MCF 10A (cell line): ENCODE results near the gene DUOXA2. TPM values are rescaled to one million over a fixed set of nuclear protein-coding genes. Genes with fewer than 3 reads are reported as not detected.

ENCODE experiments used
- BruUV-seq: library from RNA; stranded (reverse); fragments of 400-500 nt; replicated peaks from 2 replicates; lab custom pipeline; 2021; lab: Mats Ljungman, UMichigan
- CTCF ChIA-PET: fragments of 300-600 bp; sonication (Branson Sonifier 250); formaldehyde crosslinking; extraction: SDS; loops from one replicate; lab custom pipeline; 2021; ENCODE audit warnings: antibody characterized with exemption, inconsistent platforms; lab: Yijun Ruan, JAX
- POLR2A ChIA-PET: fragments of 300-600, 350-650 bp; sonication (Branson Sonifier 250); formaldehyde crosslinking; extraction: SDS; loops from one replicate; lab custom pipeline; 2020; ENCODE audit warnings: antibody characterized with exemption, inconsistent platforms; lab: Yijun Ruan, JAX
- DNase-seq: peaks from one replicate; pipeline ENCODE4 v3.0.0-alpha.2; 2018; ENCODE audit not compliant: unreplicated experiment
- H3K27ac Mint-ChIP-seq: one replicate; pipeline ENCODE4 v1.8.0; 2022; ENCODE audit warnings: mild to moderate bottlenecking, low read depth, mixed read lengths; ENCODE audit not compliant: unreplicated experiment
- H3K27me3 Mint-ChIP-seq: one replicate; pipeline ENCODE4 v1.8.0; 2022; ENCODE audit warnings: mixed read lengths; ENCODE audit not compliant: insufficient read depth, unreplicated experiment
- H3K36me3 Mint-ChIP-seq: one replicate; pipeline ENCODE4 v1.8.0; 2022; ENCODE audit warnings: mild to moderate bottlenecking, moderate library complexity, mixed read lengths; ENCODE audit not compliant: insufficient read depth, unreplicated experiment
- H3K4me1 Mint-ChIP-seq: one replicate; pipeline ENCODE4 v1.8.0; 2022; ENCODE audit warnings: mixed read lengths; ENCODE audit not compliant: insufficient read depth, unreplicated experiment
- H3K4me3 Mint-ChIP-seq: one replicate; pipeline ENCODE4 v1.8.0; 2022; ENCODE audit warnings: mild to moderate bottlenecking, moderate library complexity, mixed read lengths; ENCODE audit not compliant: unreplicated experiment
- H3K9me3 Mint-ChIP-seq: one replicate; pipeline ENCODE4 v1.8.0; 2022; ENCODE audit warnings: mixed read lengths; ENCODE audit not compliant: unreplicated experiment
- CTCF ChIP-seq: fragments of 200-600 bp; IDR thresholded peaks from one replicate; pipeline ENCODE4 v1.8.0; 2022; ENCODE audit warnings: antibody characterized with exemption, mild to moderate bottlenecking; ENCODE audit not compliant: unreplicated experiment
- intact Hi-C: fragments of 100-400 bp; cut with micrococcal nuclease; formaldehyde crosslinking; loops from 2 replicates; pipeline ENCODE4 v1.14.1; 2022
- total RNA-seq: library from RNA; stranded (reverse); gene quantifications from 2 replicates; pipeline ENCODE4 v1.2.3, GENCODE V29; 2022

The DUOXA2 gene
- total RNA-seq, 1 experiment from 2014 or later = not detected

- Mint-ChIP-seq H3K4me1 (peaks cover 39% of the 10 kb centered on the region), H3K36me3 (peaks cover 7% of the 10 kb centered on the region), H3K27me3 (no peaks in the 10 kb centered on the region), H3K4me3 (no peak overlapping the region), H3K27ac (peak overlapping the region; percentile 61), H3K9me3 (no peaks in the 10 kb centered on the region)
- no peak for TF ChIP-seq CTCF
- BruUV-seq = no TSS peak
- POLR2A ChIA-PET = interaction anchor here (0.6 to 2.3 kb wide), 7 partner anchors 9 to 495 kb away, joined by 3 to 9 read pairs (median 4); partner anchors contain the start of genes DUOX1, DUOXA1 and SPG11
- CTCF ChIA-PET = interaction anchor here (0.6 to 10.8 kb wide), 8 partner anchors 9 to 241 kb away, joined by 3 to 93 read pairs (median 4); no protein-coding TSS in a partner anchor
- intact Hi-C loops = loop anchor here (1.0 kb wide), 1 partner anchor 32 kb away; no protein-coding TSS in a partner anchor
- DNase-seq = peak; percentile 83
Measured at GRCh38 chr15:45157974-45158373, 43.8 kb downstream of the DUOXA2 start.

- ChIA-PET CTCF (interaction anchor here (0.8 to 10.8 kb wide), 8 partner anchors 15 to 238 kb away, joined by 4 to 94 read pairs (median 13); no protein-coding TSS in a partner anchor), POLR2A (interaction anchor here (1.2 to 2.1 kb wide), 2 partner anchors 39 to 42 kb away, joined by 3 to 7 read pairs; no protein-coding TSS in a partner anchor)
- no peaks in the 10 kb centered on the region for H3K9me3 Mint-ChIP-seq
- BruUV-seq = no TSS peak
- H3K36me3 Mint-ChIP-seq = peaks cover 14% of the 10 kb centered on the region
- intact Hi-C loops = no loop called here
- DNase-seq = no peak
- H3K4me1 Mint-ChIP-seq = peaks cover 46% of the 10 kb centered on the region
- H3K4me3 Mint-ChIP-seq = no peak overlapping the region
- peak overlapping the region; percentile 96 for H3K27ac Mint-ChIP-seq
- no peak for TF ChIP-seq CTCF
- no peaks in the 10 kb centered on the region for H3K27me3 Mint-ChIP-seq
Measured at GRCh38 chr15:45161666-45162065, 47.5 kb downstream of the DUOXA2 start.

GRCh38 chr15:45162771-45163507 lies 48.8 kb downstream of the DUOXA2 start:
- Mint-ChIP-seq H3K27me3 (no peaks in the 10 kb centered on the region), H3K9me3 (no peaks in the 10 kb centered on the region), H3K4me3 (peak overlapping the region; percentile 43), H3K27ac (peak overlapping the region; percentile 96), H3K4me1 (peaks cover 35% of the 10 kb centered on the region), H3K36me3 (peaks cover 14% of the 10 kb centered on the region)
- BruUV-seq = no TSS peak
- peak; percentile 86 for DNase-seq
- peak; percentile 89 for TF ChIP-seq CTCF
- intact Hi-C loops = loop anchor here (1.0 kb wide), 2 partner anchors 37 to 236 kb away; no protein-coding TSS in a partner anchor
- ChIA-PET CTCF (interaction anchor here (0.6 to 10.8 kb wide), 49 partner anchors 9 to 1384 kb away, joined by 3 to 94 read pairs (median 4); a partner anchor contains a TSS), POLR2A (interaction anchor here (0.5 to 6.7 kb wide), 15 partner anchors 14 to 434 kb away, joined by 3 to 113 read pairs (median 4); partner anchors contain the start of gene BLOC1S6)

- ChIA-PET POLR2A (interaction anchor here (0.7 to 6.7 kb wide), 13 partner anchors 13 to 424 kb away, joined by 3 to 113 read pairs (median 5); partner anchors contain the start of gene BLOC1S6), CTCF (interaction anchor here (0.5 to 10.8 kb wide), 42 partner anchors 10 to 1142 kb away, joined by 3 to 94 read pairs (median 4); a partner anchor contains a TSS)
- intact Hi-C loops = loop anchor here (1.0 kb wide), 2 partner anchors 37 to 236 kb away; no protein-coding TSS in a partner anchor
- BruUV-seq = no TSS peak
- Mint-ChIP-seq H3K36me3 (peaks cover 14% of the 10 kb centered on the region), H3K4me1 (peaks cover 30% of the 10 kb centered on the region), H3K4me3 (no peak overlapping the region), H3K27me3 (no peaks in the 10 kb centered on the region), H3K27ac (peak overlapping the region; percentile 96), H3K9me3 (no peaks in the 10 kb centered on the region)
- TF ChIP-seq CTCF = no peak
- DNase-seq = no peak
Measured at GRCh38 chr15:45163508-45163856, 49.4 kb downstream of the DUOXA2 start.
